Measurements from ENCODE around the gene ACADS. TPM values are rescaled to one million over a fixed set of nuclear protein-coding genes. Genes with fewer than 3 reads are reported as not detected.

ACADS gene
- total and polyA plus RNA-seq, 9 of the 15 experiments (the other 6 are each of a cell fraction or from before 2014, with no cell fraction given), result 0.06 to 20.3 (median 8.8) TPM

- TF ChIP-seq PRPF4 (IDR thresholded peaks at IDR 0.05; ENCODE audit: insufficient read depth, low read depth, low read length, poor library complexity, severe bottlenecking) (no peak), HES1 (IDR thresholded peaks at IDR 0.05; ENCODE audit: low read depth) (no peak), STAT5B (CRISPR knock-in tag; IDR thresholded peaks at IDR 0.05) (no peak), TEAD4 (IDR thresholded peaks at IDR 0.05; ENCODE audit: low read length) (no peak), TEAD4 (CRISPR knock-in tag; IDR thresholded peaks at IDR 0.05; ENCODE audit: borderline replicate concordance) (no peak), NR3C1 (CRISPR knock-in tag; IDR thresholded peaks at IDR 0.05) (no peak), KHSRP (IDR thresholded peaks at IDR 0.05) (no peak), ATF4 (CRISPR knock-in tag; IDR thresholded peaks at IDR 0.05) (no peak), MCM5 (IDR thresholded peaks at IDR 0.05; ENCODE audit: low read depth) (no peak), PRMT5 (CRISPR knock-in tag; IDR thresholded peaks at IDR 0.05) (no peak), ZFP91 (CRISPR knock-in tag; IDR thresholded peaks at IDR 0.05) (no peak), TCFL5 (CRISPR knock-in tag; conservative IDR thresholded peaks at IDR 0.05) (no peak), MTA1 (IDR thresholded peaks at IDR 0.05; ENCODE audit: borderline replicate concordance) (no peak), MTA3 (IDR thresholded peaks at IDR 0.05; ENCODE audit: borderline replicate concordance) (peak; percentile 17; the same call in 1 of the 2 replicates), PURB (CRISPR knock-in tag; IDR thresholded peaks at IDR 0.05; ENCODE audit: low read depth) (no peak), TRIM25 (IDR thresholded peaks at IDR 0.05; ENCODE audit: borderline replicate concordance) (no peak), ZFP36 (IDR thresholded peaks at IDR 0.05; ENCODE audit: low read depth, low read length, partially characterized antibody) (no peak), SFPQ (IDR thresholded peaks at IDR 0.05; ENCODE audit: low read depth, low read length) (no peak), BRF2 (IDR thresholded peaks at IDR 0.05; ENCODE audit: borderline replicate concordance, insufficient read depth, insufficient read length) (no peak), ZNF444 (CRISPR knock-in tag; IDR thresholded peaks at IDR 0.05) (no peak), ZNF561 (CRISPR knock-in tag; conservative IDR thresholded peaks at IDR 0.05) (no peak)
Observed at GRCh38 chr12:120686151-120686689, 39.4 kb upstream of the ACADS start (continued).

All from K562 (cell line).